MCF 10A (cell line): ENCODE data around the gene IQCH. TPM values are rescaled to one million over a fixed set of nuclear protein-coding genes. Genes with fewer than 3 reads are reported as not detected.
A peak's percentile ranks its signal among the peaks of the same experiment; 100 is the strongest.
"Not testable (repeated sequence)": the region's sequence is repeated elsewhere in the genome, so short reads cannot be mapped to it uniquely, and the experiment has no call there.

Source experiments
- BruUV-seq: library from RNA; stranded (reverse); fragments of 400-500 nt; replicated peaks from 2 replicates; lab custom pipeline; 2021; lab: Mats Ljungman, UMichigan
- CTCF ChIA-PET: fragments of 300-600 bp; sonication (Branson Sonifier 250); formaldehyde crosslinking; extraction: SDS; loops from one replicate; lab custom pipeline; 2021; ENCODE audit warnings: antibody characterized with exemption, inconsistent platforms; lab: Yijun Ruan, JAX
- POLR2A ChIA-PET: fragments of 300-600, 350-650 bp; sonication (Branson Sonifier 250); formaldehyde crosslinking; extraction: SDS; loops from one replicate; lab custom pipeline; 2020; ENCODE audit warnings: antibody characterized with exemption, inconsistent platforms; lab: Yijun Ruan, JAX
- DNase-seq: peaks from one replicate; pipeline ENCODE4 v3.0.0-alpha.2; 2018; ENCODE audit not compliant: unreplicated experiment
- H3K27ac Mint-ChIP-seq: one replicate; pipeline ENCODE4 v1.8.0; 2022; ENCODE audit warnings: mild to moderate bottlenecking, low read depth, mixed read lengths; ENCODE audit not compliant: unreplicated experiment
- H3K27me3 Mint-ChIP-seq: one replicate; pipeline ENCODE4 v1.8.0; 2022; ENCODE audit warnings: mixed read lengths; ENCODE audit not compliant: insufficient read depth, unreplicated experiment
- H3K36me3 Mint-ChIP-seq: one replicate; pipeline ENCODE4 v1.8.0; 2022; ENCODE audit warnings: mild to moderate bottlenecking, moderate library complexity, mixed read lengths; ENCODE audit not compliant: insufficient read depth, unreplicated experiment
- H3K4me1 Mint-ChIP-seq: one replicate; pipeline ENCODE4 v1.8.0; 2022; ENCODE audit warnings: mixed read lengths; ENCODE audit not compliant: insufficient read depth, unreplicated experiment
- H3K4me3 Mint-ChIP-seq: one replicate; pipeline ENCODE4 v1.8.0; 2022; ENCODE audit warnings: mild to moderate bottlenecking, moderate library complexity, mixed read lengths; ENCODE audit not compliant: unreplicated experiment
- H3K9me3 Mint-ChIP-seq: one replicate; pipeline ENCODE4 v1.8.0; 2022; ENCODE audit warnings: mixed read lengths; ENCODE audit not compliant: unreplicated experiment
- CTCF ChIP-seq: fragments of 200-600 bp; IDR thresholded peaks from one replicate; pipeline ENCODE4 v1.8.0; 2022; ENCODE audit warnings: antibody characterized with exemption, mild to moderate bottlenecking; ENCODE audit not compliant: unreplicated experiment
- intact Hi-C: fragments of 100-400 bp; cut with micrococcal nuclease; formaldehyde crosslinking; loops from 2 replicates; pipeline ENCODE4 v1.14.1; 2022
- total RNA-seq: library from RNA; stranded (reverse); gene quantifications from 2 replicates; pipeline ENCODE4 v1.2.3, GENCODE V29; 2022

The IQCH gene
- total RNA-seq, 1 experiment from 2014 or later = 5.0 TPM

- Mint-ChIP-seq H3K27me3 (no peaks in the 10 kb centered on the region), H3K4me1 (no peaks in the 10 kb centered on the region), H3K36me3 (peaks cover 5% of the 10 kb centered on the region), H3K9me3 (no peaks in the 10 kb centered on the region), H3K4me3 (no peak overlapping the region), H3K27ac (no peak overlapping the region)
- intact Hi-C loops = no loop called here
- POLR2A ChIA-PET = no interaction called here
- no peak for TF ChIP-seq CTCF
- CTCF ChIA-PET = no interaction called here
- BruUV-seq = no TSS peak
- DNase-seq = no peak
Measured at GRCh38 chr15:67421105-67421504, 166.5 kb downstream of the IQCH start.

- ChIA-PET POLR2A (no interaction called here), CTCF (interaction anchor here (0.6 to 1.0 kb wide), 2 partner anchors 17 to 300 kb away, joined by 3 read pairs; no protein-coding TSS in a partner anchor)
- Mint-ChIP-seq H3K27ac (no peak overlapping the region), H3K4me1 (no peaks in the 10 kb centered on the region), H3K4me3 (no peak overlapping the region), H3K36me3 (no peaks in the 10 kb centered on the region), H3K9me3 (no peaks in the 10 kb centered on the region), H3K27me3 (no peaks in the 10 kb centered on the region)
- no TSS peak for BruUV-seq
- DNase-seq = no peak
- intact Hi-C loops = no loop called here
- no peak for TF ChIP-seq CTCF
Measured at GRCh38 chr15:67422296-67422695, 167.7 kb downstream of the IQCH start.

- Mint-ChIP-seq H3K4me1 (no peaks in the 10 kb centered on the region), H3K27me3 (no peaks in the 10 kb centered on the region), H3K9me3 (no peaks in the 10 kb centered on the region), H3K4me3 (no peak overlapping the region), H3K27ac (no peak overlapping the region), H3K36me3 (no peaks in the 10 kb centered on the region)
- intact Hi-C loops = loop anchor here (1.0 to 5.0 kb wide), 2 partner anchors 126 to 487 kb away; no protein-coding TSS in a partner anchor
- no TSS peak for BruUV-seq
- ChIA-PET POLR2A (interaction anchor here (0.6 to 0.7 kb wide), 2 partner anchors 200 to 487 kb away, joined by 3 read pairs; no protein-coding TSS in a partner anchor), CTCF (interaction anchor here (0.5 to 1.7 kb wide), 21 partner anchors 9 to 1037 kb away, joined by 3 to 7 read pairs (median 3); no protein-coding TSS in a partner anchor)
- TF ChIP-seq CTCF = peak; percentile 73
- peak; percentile 54 for DNase-seq
Measured at GRCh38 chr15:67433495-67434099, 179.0 kb downstream of the IQCH start.

GRCh38 chr15:67436351-67437250 is 182.0 kb downstream of the IQCH start:
- BruUV-seq, POLR2A ChIA-PET, H3K36me3 Mint-ChIP-seq, H3K4me3 Mint-ChIP-seq, intact Hi-C loops, H3K27ac Mint-ChIP-seq, H3K4me1 Mint-ChIP-seq, DNase-seq, H3K27me3 Mint-ChIP-seq: not testable (repeated sequence)
- CTCF ChIA-PET = interaction anchor here (0.7 kb wide), 1 partner anchor 20 kb away, joined by 4 read pairs; no protein-coding TSS in a partner anchor
- H3K9me3 Mint-ChIP-seq = peaks cover 18% of the 10 kb centered on the region
